Fibroblast of mammary gland (primary cell): ENCODE measurements around the gene CLEC3B.

Experiments used
- DNase-seq: peaks from one replicate; pipeline ENCODE4 v3.0.0-alpha.2; 2010; ENCODE audit warnings: low read depth
- H3K4me3 ChIP-seq: 2 replicates; pipeline ENCODE4 v1.5.1; 2011; ENCODE audit warnings: low read depth, mild to moderate bottlenecking, low read length, moderate library complexity; ENCODE audit not compliant: control insufficient read depth
- TF ChIP-seq, protein P1 (sequence below): conservative IDR thresholded peaks from 2 replicates; pipeline ENCODE4 v1.5.1; 2011; ENCODE audit warnings: low read depth, low read length, inconsistent platforms; ENCODE audit not compliant: control insufficient read depth, insufficient read depth

The CLEC3B gene

DNA sequence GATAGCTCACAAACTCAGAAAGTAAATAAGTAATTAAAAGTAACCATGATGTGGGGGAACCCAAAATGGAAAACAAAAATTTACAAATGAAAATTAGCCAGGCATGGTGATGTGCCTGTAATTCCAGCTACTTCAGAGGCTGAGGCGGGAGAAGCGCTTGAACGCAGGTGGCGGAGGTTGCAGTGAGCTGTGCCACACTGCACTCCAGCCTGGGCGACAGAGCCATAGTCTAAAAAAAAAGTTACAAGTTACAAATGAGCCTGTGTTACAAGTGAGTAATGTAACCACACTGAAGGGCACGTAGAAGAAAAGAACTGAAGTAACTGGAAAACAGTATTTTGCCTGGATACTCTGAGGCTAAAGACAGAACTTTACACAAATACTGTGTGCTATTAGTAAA lies 38.8 kb upstream of the CLEC3B start:
- TF ChIP-seq, protein P1, sequence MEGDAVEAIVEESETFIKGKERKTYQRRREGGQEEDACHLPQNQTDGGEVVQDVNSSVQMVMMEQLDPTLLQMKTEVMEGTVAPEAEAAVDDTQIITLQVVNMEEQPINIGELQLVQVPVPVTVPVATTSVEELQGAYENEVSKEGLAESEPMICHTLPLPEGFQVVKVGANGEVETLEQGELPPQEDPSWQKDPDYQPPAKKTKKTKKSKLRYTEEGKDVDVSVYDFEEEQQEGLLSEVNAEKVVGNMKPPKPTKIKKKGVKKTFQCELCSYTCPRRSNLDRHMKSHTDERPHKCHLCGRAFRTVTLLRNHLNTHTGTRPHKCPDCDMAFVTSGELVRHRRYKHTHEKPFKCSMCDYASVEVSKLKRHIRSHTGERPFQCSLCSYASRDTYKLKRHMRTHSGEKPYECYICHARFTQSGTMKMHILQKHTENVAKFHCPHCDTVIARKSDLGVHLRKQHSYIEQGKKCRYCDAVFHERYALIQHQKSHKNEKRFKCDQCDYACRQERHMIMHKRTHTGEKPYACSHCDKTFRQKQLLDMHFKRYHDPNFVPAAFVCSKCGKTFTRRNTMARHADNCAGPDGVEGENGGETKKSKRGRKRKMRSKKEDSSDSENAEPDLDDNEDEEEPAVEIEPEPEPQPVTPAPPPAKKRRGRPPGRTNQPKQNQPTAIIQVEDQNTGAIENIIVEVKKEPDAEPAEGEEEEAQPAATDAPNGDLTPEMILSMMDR, result no peak
- H3K4me3 ChIP-seq, result no peak overlapping the region
- DNase-seq, result no peak

DNA sequence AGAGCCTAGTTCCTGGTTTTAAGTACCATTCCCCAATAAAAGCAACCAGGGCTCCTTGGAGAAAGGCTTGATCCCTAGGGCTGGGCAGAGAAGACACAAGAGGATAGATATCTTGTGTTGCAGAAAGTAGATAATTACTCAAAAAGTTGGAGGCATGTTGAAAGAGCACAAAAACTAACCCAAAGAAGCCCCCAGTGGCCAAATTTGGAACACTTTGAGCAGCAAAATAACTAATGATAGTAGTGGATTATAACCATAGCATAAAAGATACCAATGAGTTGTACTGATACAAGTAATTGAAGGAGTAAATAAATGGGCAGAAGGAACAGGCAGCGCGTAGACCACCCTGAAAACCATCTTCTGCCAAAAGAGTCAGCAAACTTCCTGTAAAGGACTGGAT lies 38.0 kb upstream of the CLEC3B start:
- TF ChIP-seq, protein P1, result peak; percentile 54
- no peak for DNase-seq
- no peak overlapping the region for H3K4me3 ChIP-seq

DNA sequence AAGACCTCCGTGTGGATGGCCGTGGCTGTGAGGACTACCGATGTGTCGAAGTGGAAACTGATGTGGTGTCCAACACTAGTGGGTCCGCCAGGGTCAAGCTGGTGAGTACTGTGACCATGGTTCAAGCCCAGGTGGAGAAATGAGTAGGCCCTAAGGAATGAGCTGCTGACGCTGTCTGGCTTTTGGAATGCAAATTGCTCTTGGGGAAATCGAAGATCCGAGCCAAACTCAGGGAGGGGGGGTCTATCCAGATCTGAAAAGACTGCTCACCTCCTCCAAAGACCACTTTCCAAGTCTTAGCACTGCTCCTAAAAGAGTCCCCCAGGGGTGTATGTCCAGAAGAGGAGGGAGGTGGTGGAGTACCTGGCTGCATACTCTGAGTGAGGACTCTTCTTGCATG lies 37.0 kb upstream of the CLEC3B start:
- H3K4me3 ChIP-seq, result no peak overlapping the region
- no peak for DNase-seq
- TF ChIP-seq, protein P1, result no peak

DNA sequence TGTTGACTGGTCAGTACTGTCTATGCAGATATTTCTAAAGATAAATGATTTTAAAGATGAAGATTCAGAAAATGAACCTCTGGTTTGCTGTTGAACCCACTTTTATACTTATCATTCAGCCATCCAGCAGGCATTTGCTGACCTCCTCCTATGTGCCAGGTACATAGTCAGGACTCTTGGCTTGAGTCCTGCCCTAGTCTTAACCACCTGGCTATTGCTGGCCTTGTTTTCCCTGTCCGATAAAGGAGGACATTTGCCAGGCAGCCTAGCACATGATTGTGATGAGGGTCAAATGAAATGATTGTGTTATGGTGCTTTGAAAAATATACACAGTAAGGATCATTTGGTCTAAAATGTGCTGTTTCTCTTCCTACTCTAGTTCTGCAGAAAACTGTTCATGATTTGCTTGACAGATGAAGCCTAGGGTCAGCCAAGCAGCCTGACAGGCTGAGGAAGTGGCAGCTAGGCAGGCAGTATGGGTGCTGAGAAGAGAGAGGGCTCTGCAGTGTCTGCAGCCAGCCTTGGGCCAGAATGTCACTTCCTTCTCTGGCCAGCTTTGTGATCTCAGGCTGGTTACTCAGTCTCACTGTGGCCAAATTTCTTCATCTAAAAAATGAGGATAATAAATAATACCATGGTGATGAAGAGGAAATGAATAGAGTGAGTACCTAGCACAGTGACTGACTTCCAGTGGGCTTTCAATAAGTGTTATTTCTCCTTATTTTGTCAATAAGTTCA lies 36.3 kb upstream of the CLEC3B start:
- no peak for DNase-seq
- no peak overlapping the region for H3K4me3 ChIP-seq
- TF ChIP-seq, protein P1, result no peak

DNA sequence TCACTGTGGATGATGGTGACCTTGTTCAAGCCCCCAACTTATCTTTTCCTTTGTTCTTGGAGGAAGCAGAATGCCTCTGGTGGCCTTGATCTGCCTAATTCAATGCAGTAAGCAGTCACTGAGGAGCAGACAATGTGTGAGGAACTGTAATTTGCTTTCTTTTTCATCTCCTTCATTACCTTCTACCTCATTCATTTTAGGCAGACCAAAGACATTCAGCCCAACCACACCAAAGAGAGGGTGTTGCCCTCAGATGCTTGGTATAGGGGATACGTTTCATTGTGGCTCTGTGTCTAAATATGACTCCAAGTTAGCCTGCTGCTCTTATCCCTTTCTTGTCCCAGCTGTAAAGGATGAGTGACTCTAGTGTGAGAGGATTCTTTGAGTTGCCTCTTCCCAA lies 34.8 kb upstream of the CLEC3B start:
- no peak overlapping the region for H3K4me3 ChIP-seq
- no peak for DNase-seq
- TF ChIP-seq, protein P1, result no peak

- TF ChIP-seq, protein P1, result peak; percentile 81
- DNase-seq, result peak; percentile 49
- H3K4me3 ChIP-seq, result no peak overlapping the region
Measured at GRCh38 chr3:44992555-44993470, 33.3 kb upstream of the CLEC3B start.
